Activated CD8-positive, alpha-beta memory T cell treated with anti-CD3 and anti-CD28 coated beads, Interleukin-2, amount 10 ng/mL, durations not matched to agents 7 days and 5 days (primary cell): Measurements from ENCODE around the gene ATAD2B. TPM values are rescaled to one million over a fixed set of nuclear protein-coding genes. Genes with fewer than 3 reads are reported as not detected.
"Not testable (repeated sequence)": the region's sequence is repeated elsewhere in the genome, so short reads cannot be mapped to it uniquely, and the experiment has no call there.

ENCODE experiments used
- ATAC-seq: fragments of 150-1000 bp; cut with Tn5 transposase; one replicate; pipeline ENCODE4 v1.10.0; 2021; ENCODE audit warnings: moderate library complexity
- CTCF ChIA-PET: fragments of 350-600 bp; sonication (Branson Sonifier 250); formaldehyde crosslinking; loops from one replicate; lab custom pipeline; 2021; ENCODE audit warnings: antibody characterized with exemption; lab: Charles Lee
- DNase-seq: peaks from one replicate; pipeline ENCODE4 v3.0.0-alpha.2; 2020
- H3K27ac Mint-ChIP-seq: one replicate; pipeline ENCODE4 v1.8.0; 2021; ENCODE audit warnings: mild to moderate bottlenecking, mixed read lengths
- H3K27me3 Mint-ChIP-seq: one replicate; pipeline ENCODE4 v1.8.0; 2021; ENCODE audit warnings: mixed read lengths
- H3K36me3 Mint-ChIP-seq: one replicate; pipeline ENCODE4 v1.8.0; 2021; ENCODE audit warnings: mild to moderate bottlenecking, mixed read lengths
- H3K4me1 Mint-ChIP-seq: one replicate; pipeline ENCODE4 v1.8.0; 2021; ENCODE audit warnings: mixed read lengths
- H3K4me3 Mint-ChIP-seq: one replicate; pipeline ENCODE4 v1.8.0; 2021; ENCODE audit warnings: mild to moderate bottlenecking, moderate library complexity, mixed read lengths
- H3K9me3 Mint-ChIP-seq: one replicate; pipeline ENCODE4 v1.8.0; 2022; ENCODE audit warnings: low read depth, mixed read lengths
- total RNA-seq, 2 experiments: library from RNA; stranded (reverse); gene quantifications; one replicate each; pipeline ENCODE4 v1.2.3, GENCODE V29; 2021

The ATAD2B gene
- total RNA-seq, 2 experiments from 2014 or later = 18.2 to 26.8 TPM

DNA sequence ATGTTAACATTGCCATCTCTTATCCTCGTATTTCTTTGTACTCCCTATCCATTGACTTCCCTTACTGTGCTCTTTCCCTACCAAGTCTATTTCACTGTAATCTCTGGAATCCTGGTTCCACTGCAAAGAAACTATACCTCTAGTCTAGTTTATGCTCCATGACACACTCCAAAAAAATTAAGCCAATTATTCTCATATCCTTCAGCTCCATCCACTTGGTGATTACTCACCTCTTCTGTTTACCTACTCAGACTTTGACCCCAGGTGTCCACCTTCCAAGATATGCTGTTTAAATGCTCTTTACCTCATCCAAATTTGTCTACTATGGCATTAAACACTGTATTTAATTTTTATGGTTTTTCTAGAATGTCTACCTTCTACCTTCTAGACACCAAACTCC lies 137.9 kb downstream of the ATAD2B start:
- Mint-ChIP-seq H3K4me1 (peaks cover 18% of the 10 kb centered on the region), H3K27ac (no peak overlapping the region), H3K36me3 (peaks cover 16% of the 10 kb centered on the region), H3K4me3 (no peak overlapping the region), H3K9me3 (no peaks in the 10 kb centered on the region), H3K27me3 (no peaks in the 10 kb centered on the region)
- ATAC-seq = no peak
- no peak for DNase-seq
- CTCF ChIA-PET = interaction anchor here (0.6 to 2.4 kb wide), 4 partner anchors 10 to 295 kb away, joined by 3 to 9 read pairs (median 6); partner anchors contain the start of gene TP53I3

DNA sequence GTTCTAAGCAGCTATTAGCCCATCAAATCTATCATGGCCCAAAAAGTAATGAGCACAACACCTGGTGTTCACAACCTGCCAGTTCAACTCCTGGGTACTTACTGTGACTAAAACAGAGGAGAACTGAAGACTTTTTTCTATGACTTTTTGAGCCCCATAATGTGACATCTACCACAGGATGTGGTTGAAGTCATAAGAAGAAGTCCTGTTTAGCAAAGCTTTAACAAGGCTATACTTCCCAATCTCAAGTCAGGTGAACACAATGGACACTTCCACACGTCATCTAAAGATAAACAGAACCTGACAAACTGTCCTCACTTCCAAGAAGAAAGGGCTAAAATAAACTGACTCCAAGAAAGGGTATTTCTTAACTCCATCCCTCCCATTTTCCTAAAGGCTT lies 138.8 kb downstream of the ATAD2B start:
- H3K4me3 Mint-ChIP-seq = no peak overlapping the region
- no peak for DNase-seq
- H3K27ac Mint-ChIP-seq = peak overlapping the region; percentile 63
- no peaks in the 10 kb centered on the region for H3K27me3 Mint-ChIP-seq
- CTCF ChIA-PET = interaction anchor here (1.6 to 2.4 kb wide), 3 partner anchors 11 to 296 kb away, joined by 5 to 9 read pairs (median 7); partner anchors contain the start of gene TP53I3
- peaks cover 16% of the 10 kb centered on the region for H3K36me3 Mint-ChIP-seq
- H3K9me3 Mint-ChIP-seq = no peaks in the 10 kb centered on the region
- peaks cover 18% of the 10 kb centered on the region for H3K4me1 Mint-ChIP-seq
- peak; percentile 87 for ATAC-seq

DNA sequence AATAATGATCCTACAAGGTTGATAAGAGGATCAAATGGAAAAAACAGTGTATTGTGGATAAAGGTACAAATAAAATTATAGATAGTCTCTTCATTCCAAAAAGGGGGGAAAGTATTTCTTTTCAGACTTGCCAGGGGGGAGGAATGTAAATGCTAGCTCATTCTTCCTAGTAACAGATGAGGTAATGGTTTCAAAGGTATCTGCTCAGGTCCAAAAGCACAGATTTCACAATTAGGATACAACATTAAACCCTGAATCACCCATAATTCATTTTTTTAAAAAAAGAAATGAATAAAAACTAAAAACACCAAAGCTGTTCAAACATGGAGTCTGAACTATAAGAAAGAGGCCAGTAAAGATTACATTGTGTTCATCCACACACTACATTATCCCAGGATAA lies 142.0 kb downstream of the ATAD2B start:
- no peak overlapping the region for H3K27ac Mint-ChIP-seq
- CTCF ChIA-PET = interaction anchor here (1.2 kb wide), 1 partner anchor 19 kb away, joined by 4 read pairs; no protein-coding TSS in a partner anchor
- H3K4me3 Mint-ChIP-seq = no peak overlapping the region
- ATAC-seq (no peak), DNase-seq (no peak)
- H3K9me3 Mint-ChIP-seq = no peaks in the 10 kb centered on the region
- H3K27me3 Mint-ChIP-seq = no peaks in the 10 kb centered on the region
- peaks cover 18% of the 10 kb centered on the region for H3K4me1 Mint-ChIP-seq
- peaks cover 12% of the 10 kb centered on the region for H3K36me3 Mint-ChIP-seq

DNA sequence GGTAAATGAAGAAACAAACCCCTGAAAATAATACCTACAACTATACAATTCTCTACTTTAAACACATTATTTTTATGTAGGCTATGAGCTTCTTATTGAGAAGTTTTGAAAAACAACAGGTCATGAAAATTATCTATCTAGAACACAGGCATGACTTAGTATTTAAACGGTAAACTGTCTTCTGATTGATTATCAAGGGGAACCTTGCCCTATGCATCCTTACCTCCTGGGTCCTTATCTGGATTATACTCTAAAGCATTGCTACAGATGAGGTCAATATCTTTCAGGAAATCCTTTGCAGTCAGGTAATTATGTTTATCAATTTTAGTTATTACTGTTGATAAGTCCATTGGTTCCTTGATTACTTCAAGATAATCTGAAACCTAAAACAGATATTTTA lies 144.3 kb downstream of the ATAD2B start:
- H3K4me3 Mint-ChIP-seq = no peak overlapping the region
- peaks cover 3% of the 10 kb centered on the region for H3K4me1 Mint-ChIP-seq
- H3K36me3 Mint-ChIP-seq = peaks cover 5% of the 10 kb centered on the region
- CTCF ChIA-PET = no interaction called here
- no peaks in the 10 kb centered on the region for H3K27me3 Mint-ChIP-seq
- no peak for DNase-seq
- no peak for ATAC-seq
- no peaks in the 10 kb centered on the region for H3K9me3 Mint-ChIP-seq
- no peak overlapping the region for H3K27ac Mint-ChIP-seq

DNA sequence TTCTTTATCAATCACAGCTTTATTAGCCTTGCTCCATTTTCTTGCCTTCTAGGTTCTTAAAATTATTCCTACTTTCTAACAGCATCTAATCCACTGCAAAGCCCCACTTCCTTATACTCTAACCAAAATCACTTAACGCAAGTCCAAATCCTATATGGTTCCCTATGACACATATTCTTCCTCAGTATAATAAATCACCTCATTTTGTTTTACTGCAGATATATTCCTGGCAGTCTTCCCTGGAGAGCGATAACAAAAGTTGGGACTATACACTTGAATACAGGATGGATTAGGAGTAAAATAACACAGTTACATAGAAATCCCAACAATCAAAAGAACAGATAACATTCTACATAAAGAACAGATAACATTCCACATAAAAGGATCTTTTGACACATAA lies 144.8 kb downstream of the ATAD2B start:
- Mint-ChIP-seq H3K9me3 (no peaks in the 10 kb centered on the region), H3K27me3 (no peaks in the 10 kb centered on the region), H3K27ac (no peak overlapping the region), H3K4me1 (no peaks in the 10 kb centered on the region), H3K36me3 (peaks cover 6% of the 10 kb centered on the region), H3K4me3 (no peak overlapping the region)
- DNase-seq (no peak), ATAC-seq (no peak)
- CTCF ChIA-PET = no interaction called here

DNA sequence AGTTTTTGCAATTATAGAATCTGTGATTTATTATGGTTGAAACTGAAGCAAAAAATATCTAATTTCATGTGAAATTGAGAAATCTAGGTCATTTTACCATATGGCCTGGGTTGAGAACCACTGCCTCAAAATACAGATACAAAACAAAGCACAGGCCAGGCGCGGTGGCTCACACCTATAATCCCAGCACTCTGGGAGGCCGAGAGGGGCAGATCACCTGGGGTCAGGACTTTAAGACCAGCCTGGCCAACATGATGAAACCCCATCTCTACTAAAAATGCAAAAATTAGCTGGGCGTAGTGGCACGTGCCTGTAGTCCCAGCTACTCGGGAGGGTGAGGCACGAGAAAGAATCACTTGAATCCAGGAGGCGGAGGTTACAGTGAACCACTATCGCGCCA lies 146.5 kb downstream of the ATAD2B start:
- H3K27me3 Mint-ChIP-seq, H3K9me3 Mint-ChIP-seq, H3K4me1 Mint-ChIP-seq, DNase-seq, ATAC-seq, H3K27ac Mint-ChIP-seq, H3K36me3 Mint-ChIP-seq, H3K4me3 Mint-ChIP-seq: not testable (repeated sequence)
- CTCF ChIA-PET = interaction anchor here (0.7 to 0.9 kb wide), 2 partner anchors 45 to 581 kb away, joined by 3 read pairs; no protein-coding TSS in a partner anchor

DNA sequence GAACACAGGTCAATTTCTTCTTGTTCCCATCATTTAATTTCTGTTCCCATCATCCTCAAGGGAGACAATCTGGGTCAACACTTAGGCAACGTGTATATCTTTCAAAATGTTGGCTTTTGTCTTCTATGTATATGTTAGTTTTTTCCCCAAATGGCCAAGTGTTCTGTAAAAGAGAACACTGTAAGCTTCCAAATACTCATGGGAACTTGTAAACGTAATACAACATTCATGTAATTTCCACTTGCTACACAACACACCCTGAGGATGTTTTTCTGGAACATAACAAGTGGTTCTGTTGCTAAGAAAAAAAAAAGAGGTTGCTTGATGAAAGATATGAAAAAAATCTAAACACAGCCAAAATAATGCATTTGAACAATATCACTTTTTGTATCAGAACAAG lies 149.1 kb downstream of the ATAD2B start:
- no peaks in the 10 kb centered on the region for H3K4me1 Mint-ChIP-seq
- CTCF ChIA-PET = no interaction called here
- H3K36me3 Mint-ChIP-seq = peaks cover 14% of the 10 kb centered on the region
- no peak overlapping the region for H3K4me3 Mint-ChIP-seq
- H3K27ac Mint-ChIP-seq = no peak overlapping the region
- no peaks in the 10 kb centered on the region for H3K9me3 Mint-ChIP-seq
- ATAC-seq (no peak), DNase-seq (no peak)
- H3K27me3 Mint-ChIP-seq = no peaks in the 10 kb centered on the region

DNA sequence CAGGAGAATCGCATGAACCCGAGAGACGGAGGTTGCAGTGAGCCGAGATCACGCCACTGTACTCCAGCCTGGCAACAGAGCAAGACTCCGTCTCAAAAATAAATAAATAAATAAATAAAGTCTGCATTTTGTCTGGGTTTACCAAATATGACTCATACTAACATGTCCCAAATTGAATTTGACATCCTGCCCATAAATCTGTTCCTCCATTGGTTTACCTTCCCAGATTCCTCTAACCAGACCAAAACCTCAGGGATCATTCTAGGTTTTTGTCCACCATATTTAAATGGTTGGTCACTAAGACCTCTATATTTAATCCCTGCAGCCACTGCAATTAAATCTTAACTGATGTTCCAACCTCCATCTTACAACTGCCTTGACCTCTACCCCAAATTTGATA lies 150.9 kb downstream of the ATAD2B start:
- Mint-ChIP-seq H3K4me1 (no peaks in the 10 kb centered on the region), H3K4me3 (no peak overlapping the region), H3K36me3 (peaks cover 22% of the 10 kb centered on the region), H3K9me3 (peaks cover 2% of the 10 kb centered on the region), H3K27ac (no peak overlapping the region), H3K27me3 (no peaks in the 10 kb centered on the region)
- CTCF ChIA-PET = no interaction called here
- DNase-seq = no peak
- no peak for ATAC-seq

DNA sequence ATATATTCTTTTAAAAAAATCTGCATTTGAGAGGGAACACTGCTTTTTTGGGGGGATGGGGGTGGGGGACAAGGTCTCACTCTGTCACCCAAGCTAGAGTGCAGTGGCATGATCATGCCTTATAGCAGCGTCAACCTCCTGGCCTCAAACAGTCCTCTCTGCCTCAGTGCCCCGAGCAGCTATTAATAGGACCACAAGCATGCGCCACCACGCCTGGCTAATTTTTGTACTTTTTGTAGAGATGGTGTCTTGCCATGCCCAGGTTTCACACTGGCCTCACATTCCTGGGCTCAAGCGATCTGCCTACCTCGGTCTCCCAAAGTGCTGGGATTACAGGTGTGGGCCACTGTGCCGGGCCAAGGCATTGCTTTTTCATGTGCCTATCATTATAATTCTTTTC lies 154.2 kb downstream of the ATAD2B start:
- DNase-seq (no peak), ATAC-seq (no peak)
- no peak overlapping the region for H3K4me3 Mint-ChIP-seq
- CTCF ChIA-PET = no interaction called here
- peaks cover 28% of the 10 kb centered on the region for H3K36me3 Mint-ChIP-seq
- no peak overlapping the region for H3K27ac Mint-ChIP-seq
- no peaks in the 10 kb centered on the region for H3K4me1 Mint-ChIP-seq
- H3K9me3 Mint-ChIP-seq = peaks cover 2% of the 10 kb centered on the region
- H3K27me3 Mint-ChIP-seq = no peaks in the 10 kb centered on the region

DNA sequence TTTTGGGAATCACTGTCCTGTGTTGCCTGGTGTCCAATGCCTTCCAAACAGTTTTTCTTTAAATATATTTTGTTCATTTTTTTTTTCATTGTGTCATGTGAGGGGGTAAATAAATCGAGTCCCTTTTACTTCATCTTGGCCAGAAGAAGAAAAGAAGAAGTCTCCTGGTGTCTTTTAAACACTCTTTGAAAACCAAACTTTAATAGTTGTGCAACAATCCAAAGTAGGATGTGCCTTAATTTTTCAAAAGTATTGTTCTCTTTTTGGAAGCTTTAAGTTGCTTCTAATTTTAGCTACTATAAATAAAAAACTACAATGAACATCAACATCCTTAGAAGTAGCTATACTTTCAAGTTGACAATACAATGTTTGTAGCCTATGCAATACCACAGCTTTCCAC lies 154.9 kb downstream of the ATAD2B start:
- Mint-ChIP-seq H3K27ac (no peak overlapping the region), H3K4me1 (no peaks in the 10 kb centered on the region), H3K27me3 (no peaks in the 10 kb centered on the region), H3K9me3 (peaks cover 2% of the 10 kb centered on the region), H3K36me3 (peaks cover 25% of the 10 kb centered on the region), H3K4me3 (no peak overlapping the region)
- DNase-seq = no peak
- ATAC-seq = no peak
- CTCF ChIA-PET = no interaction called here

DNA sequence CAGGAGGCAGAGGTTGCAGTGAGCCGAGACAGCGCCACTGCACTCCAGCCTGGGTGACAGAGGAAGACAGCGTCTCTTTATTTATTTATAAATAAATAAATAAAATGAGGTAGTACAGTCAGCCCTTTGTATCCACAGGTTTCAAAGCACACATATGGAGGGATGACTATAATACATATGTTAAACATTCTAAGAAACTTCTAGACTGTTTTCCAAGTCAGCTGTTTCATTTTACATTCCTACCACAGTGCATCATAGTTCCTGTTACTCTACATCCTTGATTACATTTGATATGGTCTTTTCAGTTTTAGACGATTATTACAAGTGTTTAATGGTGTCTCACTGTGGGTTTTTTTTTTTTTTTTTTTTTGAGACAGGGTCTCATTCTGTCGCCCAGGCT lies 157.6 kb downstream of the ATAD2B start:
- Mint-ChIP-seq H3K36me3 (peaks cover 16% of the 10 kb centered on the region), H3K27me3 (no peaks in the 10 kb centered on the region), H3K4me1 (no peaks in the 10 kb centered on the region), H3K9me3 (peaks cover 2% of the 10 kb centered on the region), H3K27ac (no peak overlapping the region), H3K4me3 (no peak overlapping the region)
- no peak for DNase-seq
- ATAC-seq = no peak
- CTCF ChIA-PET = interaction anchor here (0.7 kb wide), 1 partner anchor 570 kb away, joined by 3 read pairs; no protein-coding TSS in a partner anchor

DNA sequence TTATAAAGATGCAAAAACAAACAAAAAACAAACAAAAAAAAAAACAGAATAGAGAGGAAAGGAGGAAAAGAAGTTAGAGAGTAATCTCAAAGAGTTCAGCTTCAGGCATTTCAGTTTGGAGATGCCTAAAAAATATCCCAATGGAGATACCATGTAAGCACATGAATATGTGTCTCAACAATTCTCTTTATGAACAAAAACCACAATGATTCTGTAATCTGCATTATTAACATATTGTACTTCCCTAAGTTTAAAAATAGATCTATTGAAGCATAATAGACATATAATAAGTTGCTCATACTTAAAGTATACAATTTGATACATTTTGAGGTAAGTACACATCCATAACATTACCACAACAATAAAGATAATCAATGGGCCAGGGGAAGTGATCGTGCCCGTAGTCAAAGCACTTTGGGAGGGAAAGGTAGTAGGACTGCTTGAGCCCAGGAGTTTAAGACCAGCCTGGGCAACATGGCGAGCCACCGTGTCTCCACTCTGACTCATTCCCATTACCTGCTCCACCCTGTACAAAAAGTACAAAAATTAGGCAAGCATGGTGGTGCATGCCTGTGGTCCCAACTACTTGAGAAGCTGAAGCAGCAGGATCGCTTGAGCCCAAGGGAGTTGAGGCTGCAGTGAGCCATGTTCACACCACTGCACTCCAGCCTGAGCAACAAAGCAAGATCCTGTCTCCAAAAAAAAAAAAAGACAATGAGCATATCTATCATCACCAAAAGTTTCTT lies 158.9 kb downstream of the ATAD2B start:
- H3K27me3 Mint-ChIP-seq = no peaks in the 10 kb centered on the region
- H3K27ac Mint-ChIP-seq = no peak overlapping the region
- no peak for ATAC-seq
- H3K4me1 Mint-ChIP-seq = no peaks in the 10 kb centered on the region
- no peak for DNase-seq
- peaks cover 15% of the 10 kb centered on the region for H3K36me3 Mint-ChIP-seq
- CTCF ChIA-PET = interaction anchor here (0.6 kb wide), 1 partner anchor 132 kb away, joined by 4 read pairs; no protein-coding TSS in a partner anchor
- H3K4me3 Mint-ChIP-seq = no peak overlapping the region
- H3K9me3 Mint-ChIP-seq = peaks cover 2% of the 10 kb centered on the region

DNA sequence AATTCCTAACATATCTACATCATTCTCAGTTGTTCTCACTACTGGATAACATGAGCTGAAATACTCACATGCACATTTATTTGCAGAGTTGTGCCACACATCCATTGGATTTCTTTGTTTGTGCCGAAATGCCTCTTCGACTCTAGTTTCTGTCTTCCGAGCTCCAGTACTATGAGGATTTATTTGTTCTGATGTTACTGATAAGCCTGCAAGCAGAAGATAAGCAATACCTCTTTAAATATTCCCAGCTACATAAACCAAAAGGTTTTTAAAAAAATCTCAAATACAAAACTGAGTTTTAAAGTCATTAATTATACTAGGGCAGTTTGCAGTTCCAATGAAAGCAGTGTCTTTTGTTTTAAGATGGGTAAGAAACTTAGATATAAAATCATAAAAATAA lies 164.8 kb downstream of the ATAD2B start:
- Mint-ChIP-seq H3K36me3 (peaks cover 10% of the 10 kb centered on the region), H3K4me3 (no peak overlapping the region), H3K27ac (no peak overlapping the region), H3K4me1 (peaks cover 5% of the 10 kb centered on the region), H3K9me3 (no peaks in the 10 kb centered on the region), H3K27me3 (no peaks in the 10 kb centered on the region)
- DNase-seq = no peak
- CTCF ChIA-PET = interaction anchor here (0.8 kb wide), 1 partner anchor 11 kb away, joined by 3 read pairs; no protein-coding TSS in a partner anchor
- no peak for ATAC-seq

DNA sequence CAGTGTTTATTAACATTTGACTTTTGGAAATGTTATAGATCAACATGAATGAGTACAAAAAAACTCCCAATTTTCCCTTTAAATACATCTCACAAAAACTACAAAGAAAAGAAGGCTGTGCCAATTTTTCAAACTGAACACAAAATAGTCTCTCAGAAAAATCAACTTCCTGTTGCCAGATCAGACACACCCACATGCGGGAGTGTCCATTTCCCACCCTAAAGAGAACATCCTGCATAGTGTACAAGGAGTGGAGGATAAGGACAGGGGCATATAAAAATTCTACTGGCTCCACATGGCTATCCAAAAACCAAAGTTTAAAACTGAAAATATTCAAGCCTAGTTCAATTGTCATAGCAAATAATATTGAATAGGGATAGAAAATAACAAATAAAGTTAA lies 165.3 kb downstream of the ATAD2B start:
- H3K36me3 Mint-ChIP-seq = peaks cover 10% of the 10 kb centered on the region

More for the DNA sequence above, 165.3 kb downstream of the ATAD2B start:
- H3K4me1 Mint-ChIP-seq = peaks cover 5% of the 10 kb centered on the region
- ATAC-seq (no peak), DNase-seq (no peak)
- H3K9me3 Mint-ChIP-seq = no peaks in the 10 kb centered on the region
- CTCF ChIA-PET = no interaction called here
- no peaks in the 10 kb centered on the region for H3K27me3 Mint-ChIP-seq
- peak overlapping the region; percentile 59 for H3K27ac Mint-ChIP-seq
- no peak overlapping the region for H3K4me3 Mint-ChIP-seq
